ENCODE results near the gene PI4K2B.
A peak's percentile ranks its signal among the peaks of the same experiment; 100 is the strongest.
"Not testable (repeated sequence)": the region's sequence is repeated elsewhere in the genome, so short reads cannot be mapped to it uniquely, and the experiment has no call there.

Gene PI4K2B

DNA sequence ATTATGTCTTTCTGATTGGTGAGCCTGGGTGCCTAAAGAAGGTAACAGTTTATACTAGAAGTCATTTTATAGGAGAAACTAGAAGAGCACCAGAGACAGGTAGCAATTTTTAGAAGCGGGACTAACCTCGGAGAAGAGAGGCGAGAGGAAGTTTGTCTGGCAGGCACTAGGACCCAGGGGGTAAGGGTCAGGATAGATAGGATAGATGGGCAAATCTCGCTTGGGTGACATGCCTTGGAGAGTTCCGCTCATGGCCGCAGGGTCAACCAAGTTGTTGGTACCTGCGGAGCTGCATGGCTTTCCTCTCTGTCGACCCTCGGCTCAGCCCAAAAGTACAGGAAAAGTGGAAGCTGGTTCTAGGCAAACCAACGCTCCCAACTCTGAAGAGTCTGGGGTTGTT is 11.3 kb downstream of the PI4K2B start:
- no peak for DNase-seq (ENCODE audit: low read depth)
- H3K4me3 ChIP-seq (ENCODE audit: low read length) = no peak overlapping the region
- TF ChIP-seq, protein P1, sequence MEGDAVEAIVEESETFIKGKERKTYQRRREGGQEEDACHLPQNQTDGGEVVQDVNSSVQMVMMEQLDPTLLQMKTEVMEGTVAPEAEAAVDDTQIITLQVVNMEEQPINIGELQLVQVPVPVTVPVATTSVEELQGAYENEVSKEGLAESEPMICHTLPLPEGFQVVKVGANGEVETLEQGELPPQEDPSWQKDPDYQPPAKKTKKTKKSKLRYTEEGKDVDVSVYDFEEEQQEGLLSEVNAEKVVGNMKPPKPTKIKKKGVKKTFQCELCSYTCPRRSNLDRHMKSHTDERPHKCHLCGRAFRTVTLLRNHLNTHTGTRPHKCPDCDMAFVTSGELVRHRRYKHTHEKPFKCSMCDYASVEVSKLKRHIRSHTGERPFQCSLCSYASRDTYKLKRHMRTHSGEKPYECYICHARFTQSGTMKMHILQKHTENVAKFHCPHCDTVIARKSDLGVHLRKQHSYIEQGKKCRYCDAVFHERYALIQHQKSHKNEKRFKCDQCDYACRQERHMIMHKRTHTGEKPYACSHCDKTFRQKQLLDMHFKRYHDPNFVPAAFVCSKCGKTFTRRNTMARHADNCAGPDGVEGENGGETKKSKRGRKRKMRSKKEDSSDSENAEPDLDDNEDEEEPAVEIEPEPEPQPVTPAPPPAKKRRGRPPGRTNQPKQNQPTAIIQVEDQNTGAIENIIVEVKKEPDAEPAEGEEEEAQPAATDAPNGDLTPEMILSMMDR (IDR thresholded peaks at IDR 0.05; ENCODE audit: insufficient read depth, low read depth, low read length, missing control alignments) = no peak

DNA sequence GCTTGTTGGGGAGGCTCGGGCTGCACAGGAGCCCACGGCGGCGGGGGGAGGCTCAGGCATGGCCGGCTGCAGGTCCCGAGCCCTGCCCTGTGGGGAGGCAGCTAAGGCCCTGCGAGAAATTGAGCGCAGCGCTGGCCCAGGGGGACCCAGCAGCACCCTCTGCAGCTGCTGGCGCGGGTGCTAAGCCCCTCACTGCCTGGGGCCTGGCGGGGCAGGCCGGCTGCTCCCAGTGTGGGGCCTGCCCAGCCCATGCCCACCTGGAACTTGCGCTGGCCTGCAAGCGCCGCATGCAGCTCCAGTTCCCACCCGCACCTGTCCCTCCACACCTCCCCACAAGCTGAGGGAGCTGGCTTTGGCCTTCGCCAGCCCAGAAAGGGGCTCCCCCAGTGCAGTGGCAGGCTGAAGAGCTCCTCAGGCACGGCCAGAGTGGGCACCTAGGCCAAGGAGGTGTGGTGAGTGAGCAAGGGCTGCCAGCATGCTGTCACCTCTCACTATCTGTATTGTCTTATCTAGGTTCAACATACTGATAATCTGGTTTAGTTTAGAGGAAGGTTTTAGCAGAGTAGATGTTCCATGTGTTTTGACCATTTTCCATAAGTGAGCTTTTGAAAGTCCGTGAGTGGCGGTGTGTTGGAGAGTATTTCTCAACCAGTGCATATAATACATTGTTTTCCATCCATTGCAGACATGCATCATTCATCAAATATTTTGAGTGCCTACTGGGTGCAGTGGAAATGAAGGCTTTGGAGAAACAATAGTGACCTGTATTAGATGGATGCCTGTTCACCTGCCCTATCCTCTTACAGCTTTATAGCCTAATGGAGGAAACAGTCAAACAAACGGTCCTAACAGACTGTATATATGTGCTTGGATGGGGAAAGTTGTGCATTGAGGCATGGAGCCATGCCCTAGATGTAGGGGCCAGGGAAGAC is 13.1 kb downstream of the PI4K2B start:
- no peak overlapping the region for H3K4me3 ChIP-seq (ENCODE audit: low read length)

DNA sequence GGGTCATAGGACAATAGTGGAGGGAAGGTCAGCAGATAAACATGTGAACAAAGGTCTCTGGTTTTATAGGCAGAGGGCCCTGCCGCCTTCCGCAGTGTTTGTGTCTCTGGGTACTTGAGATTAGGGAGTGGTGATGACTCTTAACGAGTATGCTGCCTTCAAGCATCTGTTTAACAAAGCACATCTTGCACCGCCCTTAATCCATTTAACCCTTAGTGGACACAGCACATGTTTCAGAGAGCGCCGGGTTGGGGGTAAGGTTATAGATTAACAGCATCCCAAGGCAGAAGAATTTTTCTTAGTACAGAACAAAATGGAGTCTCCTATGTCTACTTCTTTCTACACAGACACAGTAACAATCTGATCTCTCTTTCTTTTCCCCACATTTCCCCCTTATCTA is 15.0 kb downstream of the PI4K2B start:
- DNase-seq (ENCODE audit: low read depth); H3K4me3 ChIP-seq (ENCODE audit: low read length): not testable (repeated sequence)

More for the DNA sequence above, 13.1 kb downstream of the PI4K2B start:
- TF ChIP-seq, protein P1 (IDR thresholded peaks at IDR 0.05; ENCODE audit: insufficient read depth, low read depth, low read length, missing control alignments) = no peak
- no peak for DNase-seq (ENCODE audit: low read depth)

DNA sequence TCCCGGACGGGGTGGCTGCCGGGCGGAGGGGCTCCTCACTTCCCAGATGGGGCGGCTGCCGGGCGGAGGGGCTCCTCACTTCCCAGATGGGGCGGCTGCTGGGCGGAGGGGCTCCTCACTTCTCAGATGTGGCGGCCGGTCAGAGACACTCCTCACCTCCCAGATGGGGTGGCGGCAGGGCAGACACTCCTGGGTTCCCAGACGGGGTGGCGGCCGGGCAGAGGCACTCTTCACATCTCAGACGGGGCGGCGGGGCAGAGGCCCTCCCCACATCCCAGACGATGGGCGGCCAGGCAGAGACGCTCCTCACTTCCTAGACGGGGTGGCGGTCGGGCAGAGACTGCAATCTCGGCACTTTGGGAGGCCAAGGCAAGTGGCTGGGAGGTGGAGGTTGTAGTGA is 15.7 kb downstream of the PI4K2B start:
- H3K4me3 ChIP-seq (ENCODE audit: low read length); DNase-seq (ENCODE audit: low read depth): not testable (repeated sequence)

DNA sequence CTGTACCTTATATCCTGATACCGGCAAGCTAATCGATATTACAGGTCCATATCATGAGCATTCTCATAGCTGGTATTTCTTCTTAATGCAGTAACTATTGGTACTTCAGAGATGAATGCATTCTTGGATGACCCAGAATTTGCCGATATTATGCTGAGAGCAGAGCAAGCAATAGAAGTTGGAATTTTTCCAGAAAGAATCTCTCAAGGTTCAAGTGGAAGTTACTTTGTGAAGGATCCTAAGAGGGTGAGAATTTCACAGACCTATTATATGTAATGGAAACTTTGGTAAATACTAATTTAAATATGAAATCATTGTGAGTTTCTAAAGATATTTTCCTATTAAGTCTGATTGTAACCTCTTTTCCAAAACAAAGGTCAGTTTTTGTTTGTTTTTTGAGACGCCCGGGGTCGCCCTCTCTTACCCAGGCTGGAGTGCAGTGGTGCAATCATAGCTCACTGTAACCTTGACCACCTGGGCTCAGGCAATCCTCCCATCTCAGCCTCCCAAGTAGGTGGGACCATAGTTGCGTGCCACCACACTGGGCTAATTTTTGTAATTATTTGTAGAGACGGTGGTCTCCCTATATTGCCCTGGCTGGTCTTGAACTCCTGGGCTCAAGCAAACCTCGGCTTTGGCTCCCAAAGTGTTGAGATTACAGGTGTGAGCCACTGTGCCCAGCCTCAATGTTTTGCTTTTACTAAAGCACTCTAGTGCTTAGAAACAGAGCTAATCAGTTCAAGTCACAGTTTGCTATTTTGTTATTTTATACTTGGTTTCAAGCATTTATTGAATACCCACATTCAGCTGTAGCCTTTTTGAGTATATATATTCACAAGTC is 18.6 kb downstream of the PI4K2B start:
- no peak for DNase-seq (ENCODE audit: low read depth)
- TF ChIP-seq, protein P1 (IDR thresholded peaks at IDR 0.05; ENCODE audit: insufficient read depth, low read depth, low read length, missing control alignments) = no peak
- no peak overlapping the region for H3K4me3 ChIP-seq (ENCODE audit: low read length)

DNA sequence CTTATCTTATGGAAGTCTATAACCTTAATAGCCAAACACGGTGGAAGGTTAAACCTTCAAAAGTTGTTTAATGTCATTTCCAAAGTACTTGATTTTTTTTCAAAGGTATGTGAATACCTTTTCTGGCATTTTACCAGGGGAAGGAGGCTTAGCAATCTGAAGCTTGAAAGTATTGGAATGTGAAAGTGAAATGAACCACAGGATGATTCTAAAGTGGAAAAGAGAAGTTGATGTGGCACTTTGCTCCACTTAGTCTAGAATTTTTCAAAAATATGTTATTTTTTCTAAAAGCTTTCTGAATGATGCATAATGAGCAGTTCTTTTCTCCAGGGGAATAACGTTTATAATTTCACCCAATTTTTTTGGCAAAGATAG is 19.2 kb downstream of the PI4K2B start:
- TF ChIP-seq, protein P1 (IDR thresholded peaks at IDR 0.05; ENCODE audit: insufficient read depth, low read depth, low read length, missing control alignments) = no peak
- no peak overlapping the region for H3K4me3 ChIP-seq (ENCODE audit: low read length)
- peak; percentile 13 for DNase-seq (ENCODE audit: low read depth)

DNA sequence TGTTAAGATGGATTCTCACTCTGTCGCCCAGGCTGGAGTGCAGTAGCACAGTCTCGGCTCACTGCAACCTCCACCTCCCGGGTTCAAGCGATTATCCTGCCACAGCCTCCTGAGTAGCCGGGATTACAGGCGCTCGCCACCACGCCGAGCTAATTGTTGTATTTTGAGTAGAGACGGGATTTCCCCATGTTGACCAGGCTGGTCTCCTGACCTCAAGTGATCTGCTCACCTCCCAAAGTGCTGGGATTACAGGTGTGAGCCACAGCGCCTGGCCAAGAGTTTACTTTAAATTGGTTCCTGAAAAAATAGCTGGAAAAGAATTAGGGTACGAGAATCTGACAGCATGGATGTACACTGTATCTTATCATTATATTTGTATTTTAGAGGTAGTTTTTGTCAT is 20.0 kb downstream of the PI4K2B start:
- not testable (repeated sequence) for DNase-seq (ENCODE audit: low read depth); H3K4me3 ChIP-seq (ENCODE audit: low read length)

DNA sequence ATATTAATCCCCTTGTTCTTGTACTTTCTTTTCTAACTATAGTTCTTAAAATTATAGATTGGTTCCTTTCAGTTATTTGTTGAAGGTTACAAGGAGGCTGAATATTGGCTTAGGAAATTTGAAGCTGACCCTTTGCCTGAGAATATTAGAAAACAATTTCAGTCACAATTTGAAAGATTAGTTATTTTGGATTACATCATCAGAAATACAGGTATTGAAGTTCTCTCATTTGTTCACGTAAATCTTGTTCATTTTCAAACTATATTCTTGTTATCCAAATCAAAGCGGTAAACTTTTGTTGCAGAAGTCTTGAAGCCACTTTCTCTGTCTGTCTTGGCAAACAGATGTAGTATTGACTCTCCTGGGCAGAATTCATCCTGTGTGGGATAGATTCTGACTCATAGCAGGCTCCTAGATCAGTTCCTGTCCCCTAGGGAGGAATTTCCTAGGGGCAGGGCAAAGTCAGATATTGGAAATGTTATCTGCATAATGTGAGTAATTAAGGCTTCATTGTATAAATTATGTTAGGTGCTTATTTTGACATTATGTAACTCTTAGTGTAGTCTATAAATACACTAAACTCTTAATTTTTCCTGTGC is 25.2 kb downstream of the PI4K2B start:
- TF ChIP-seq, protein P1 (IDR thresholded peaks at IDR 0.05; ENCODE audit: insufficient read depth, low read depth, low read length, missing control alignments) = no peak
- DNase-seq (ENCODE audit: low read depth) = peak; percentile 51

More for the DNA sequence above, 25.2 kb downstream of the PI4K2B start:
- no peak overlapping the region for H3K4me3 ChIP-seq (ENCODE audit: low read length)
